OCI-LY1 (cell line): ENCODE results near the gene ABT1.

Experiments used
- CTCF ChIP-seq: fragments of 200-600 bp; sonication (generic), shearing (Covaris generic); IDR thresholded peaks from 2 replicates; pipeline ENCODE4 v1.5.1; 2017; ENCODE audit warnings: mild to moderate bottlenecking, antibody characterized with exemption, low read length, moderate library complexity, mixed read lengths
- EZH2 ChIP-seq: fragments of 200-600 bp; sonication (generic), shearing (Covaris generic); IDR thresholded peaks from 2 replicates; pipeline ENCODE4 v1.8.0; 2017; ENCODE audit warnings: borderline replicate concordance, mixed run types, mild to moderate bottlenecking, antibody characterized with exemption, low read length, moderate library complexity, mixed read lengths

DNA sequence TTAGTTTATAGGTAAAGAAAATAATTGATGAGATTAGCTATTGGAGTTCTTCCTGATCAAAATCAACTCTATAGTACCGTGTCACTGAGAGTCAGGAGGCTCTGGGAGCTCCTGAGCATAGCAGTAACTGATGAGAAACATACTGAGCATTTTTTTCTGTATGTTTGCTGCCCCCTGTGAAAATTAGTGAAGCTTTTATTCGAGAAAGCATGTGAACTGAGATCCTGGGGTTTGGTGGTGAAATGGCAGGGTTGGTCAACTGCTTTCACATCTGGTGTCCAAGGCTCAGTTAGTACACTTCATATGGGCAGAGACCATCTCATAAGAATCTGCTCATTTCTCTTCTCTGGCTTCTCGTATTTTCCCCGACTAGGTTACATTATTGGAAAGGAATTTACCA lies 4.1 kb upstream of the ABT1 start:
- peak; percentile 42 for TF ChIP-seq CTCF
- TF ChIP-seq EZH2 = no peak
